Activated CD8-positive, alpha-beta memory T cell treated with anti-CD3 and anti-CD28 coated beads for 48 hours (primary cell): Measurements from ENCODE around the gene SMCO3.
"Not testable (repeated sequence)": the region's sequence is repeated elsewhere in the genome, so short reads cannot be mapped to it uniquely, and the experiment has no call there.

Experiments used
- DNase-seq, 3 experiments: peaks; one replicate each; pipeline ENCODE4 v3.0.0-alpha.2; 2020; ENCODE audit warnings: low read depth in 2 of 3, low spot score in 2 of 3

Gene SMCO3

DNA sequence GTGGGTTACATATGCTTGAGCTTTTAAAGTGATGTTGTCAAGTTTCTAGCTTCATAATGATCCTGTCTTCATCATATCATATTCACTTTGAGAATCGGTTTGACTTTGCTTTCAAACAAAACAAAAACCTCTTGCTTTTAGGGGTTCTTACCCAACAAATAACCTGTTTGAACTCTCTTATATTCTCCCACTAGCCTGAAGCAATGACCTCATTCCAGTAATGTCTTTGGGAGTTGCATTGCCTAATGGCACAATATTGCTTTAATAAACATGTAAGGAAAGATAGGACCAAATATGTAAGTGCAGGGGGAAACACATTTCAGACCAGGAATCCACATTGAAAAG, 38.4 kb downstream of the SMCO3 start:
- no peak for DNase-seq

GRCh38 chr12:14774906-14775635, 38.9 kb downstream of the SMCO3 start:
- peak in 2 of 3 experiments; percentile 7 to 18 for DNase-seq

DNA sequence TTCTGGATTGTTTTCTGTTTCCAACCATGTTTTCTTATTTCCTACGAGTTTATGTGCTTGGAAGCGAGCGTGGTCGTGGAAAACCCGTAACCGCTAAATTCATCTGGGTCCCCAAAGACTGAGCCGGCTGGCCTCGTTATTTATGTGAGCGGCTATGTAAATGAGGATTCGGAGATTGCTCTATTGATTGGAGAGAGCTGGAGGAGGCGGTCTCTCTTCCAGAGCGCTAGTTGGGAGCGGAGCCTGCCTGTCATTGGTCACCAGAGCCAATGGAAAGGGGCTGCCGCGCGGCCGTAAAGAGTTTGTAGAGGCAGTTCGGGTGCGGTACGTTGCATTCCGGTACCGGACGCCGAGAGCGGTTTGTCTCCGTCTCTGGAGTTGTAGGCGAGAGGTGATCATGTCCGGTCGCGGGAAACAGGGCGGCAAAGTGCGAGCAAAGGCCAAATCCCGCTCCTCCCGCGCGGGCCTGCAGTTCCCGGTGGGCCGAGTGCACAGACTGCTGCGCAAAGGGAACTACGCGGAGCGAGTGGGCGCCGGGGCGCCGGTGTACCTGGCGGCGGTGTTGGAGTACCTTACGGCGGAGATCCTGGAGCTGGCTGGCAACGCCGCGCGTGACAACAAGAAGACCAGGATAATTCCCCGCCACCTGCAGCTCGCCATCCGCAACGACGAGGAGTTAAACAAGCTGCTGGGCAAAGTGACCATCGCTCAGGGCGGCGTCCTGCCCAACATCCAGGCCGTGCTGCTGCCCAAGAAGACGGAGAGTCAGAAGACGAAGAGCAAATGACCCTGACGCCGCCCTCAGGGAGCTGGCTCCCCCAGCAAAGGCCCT, 39.7 kb downstream of the SMCO3 start:
- DNase-seq = peak; percentile 69 to 74 (median 72)

DNA sequence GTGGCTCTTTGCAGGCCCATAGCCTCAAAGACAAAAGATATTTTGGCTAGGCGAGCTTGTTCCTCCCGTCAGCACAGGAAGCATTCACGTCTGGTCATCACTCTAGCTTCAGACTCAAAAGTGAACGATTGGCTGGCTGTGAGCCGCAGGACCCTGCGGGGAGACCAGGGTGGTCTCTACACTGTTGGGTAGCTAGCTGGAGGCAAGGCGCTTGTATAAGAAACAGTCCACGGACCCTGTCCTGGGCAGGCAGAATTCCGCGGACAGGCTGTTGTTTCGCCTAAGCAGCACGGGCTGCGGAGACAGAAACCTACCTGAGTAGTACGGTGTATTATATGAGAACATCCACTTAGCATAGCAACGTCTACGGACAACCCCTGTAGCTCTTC, 40.3 kb downstream of the SMCO3 start:
- peak in 2 of 3 experiments; percentile 27 to 33 for DNase-seq

DNA sequence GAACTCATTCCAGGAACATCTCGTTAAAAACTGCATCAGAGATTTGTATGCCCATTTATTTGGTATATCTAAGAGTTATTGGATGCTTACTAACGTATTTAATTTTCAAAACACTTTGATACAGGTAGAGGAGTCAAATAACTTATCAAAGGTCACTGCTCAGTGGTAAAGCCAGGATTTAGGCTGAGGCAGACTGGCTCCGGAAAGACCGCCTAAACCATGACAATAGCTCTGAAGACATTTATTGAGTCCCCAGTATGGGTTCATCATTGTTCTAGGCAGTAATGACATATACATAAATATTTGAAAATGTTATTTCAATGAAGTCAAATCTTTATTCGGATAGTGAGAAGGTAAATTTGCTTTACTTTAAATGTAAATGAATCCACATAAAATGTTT, 41.0 kb downstream of the SMCO3 start:
- DNase-seq = no peak

DNA sequence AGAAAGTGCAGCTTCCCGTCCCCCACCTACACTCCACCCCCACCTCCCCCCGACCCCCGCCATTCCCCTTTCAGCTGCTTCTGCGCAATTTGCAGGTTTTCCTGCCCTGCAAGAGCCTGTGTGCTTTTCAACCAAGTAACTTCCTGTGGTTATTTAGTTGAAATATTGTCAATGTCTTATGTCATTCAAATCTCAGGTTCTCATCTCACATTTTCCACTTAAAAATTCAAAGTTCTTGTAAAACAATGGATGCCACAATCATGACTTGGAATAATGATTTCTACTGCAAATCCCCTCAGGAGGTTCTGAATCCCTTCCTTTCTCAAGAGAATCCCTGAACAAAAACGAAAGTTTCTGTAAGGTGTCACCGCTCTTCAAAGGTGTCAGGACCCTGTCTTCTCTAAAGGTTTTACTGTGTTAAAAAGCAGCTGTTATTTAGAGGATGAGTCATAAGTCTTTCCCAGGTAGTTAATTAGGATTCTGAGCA, 42.3 kb downstream of the SMCO3 start:
- DNase-seq = peak in 1 of 3 experiments; percentile 8

- peak; percentile 75 to 97 (median 82) for DNase-seq
Measured at GRCh38 chr12:14770496-14771461, 43.2 kb downstream of the SMCO3 start.

DNA sequence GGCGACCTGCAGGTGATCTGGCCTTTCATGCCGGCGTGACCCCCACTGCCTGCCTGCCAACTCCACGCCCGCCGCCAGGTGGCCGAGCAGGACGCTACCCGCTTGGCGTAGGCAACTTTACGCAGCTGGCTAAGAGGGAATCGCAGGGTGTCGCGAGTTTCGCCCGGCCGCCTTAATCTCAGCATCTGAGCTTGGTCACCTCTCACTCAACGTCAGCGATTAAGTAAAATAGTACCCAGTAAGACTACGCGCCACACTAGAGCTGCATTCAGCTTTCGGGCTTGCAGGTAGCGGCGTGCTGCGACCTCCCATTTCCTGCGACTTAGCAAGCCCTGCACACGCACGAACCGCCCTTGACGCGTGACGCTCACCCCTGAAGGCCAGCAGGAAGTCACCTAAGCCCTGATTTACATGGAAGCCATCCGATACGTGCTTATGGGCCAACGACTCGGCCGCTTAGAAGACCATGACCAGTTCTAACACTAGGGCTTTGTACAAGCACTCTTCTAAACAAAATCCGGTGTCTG, 44.0 kb downstream of the SMCO3 start:
- peak; percentile 67 to 78 (median 75) for DNase-seq

DNA sequence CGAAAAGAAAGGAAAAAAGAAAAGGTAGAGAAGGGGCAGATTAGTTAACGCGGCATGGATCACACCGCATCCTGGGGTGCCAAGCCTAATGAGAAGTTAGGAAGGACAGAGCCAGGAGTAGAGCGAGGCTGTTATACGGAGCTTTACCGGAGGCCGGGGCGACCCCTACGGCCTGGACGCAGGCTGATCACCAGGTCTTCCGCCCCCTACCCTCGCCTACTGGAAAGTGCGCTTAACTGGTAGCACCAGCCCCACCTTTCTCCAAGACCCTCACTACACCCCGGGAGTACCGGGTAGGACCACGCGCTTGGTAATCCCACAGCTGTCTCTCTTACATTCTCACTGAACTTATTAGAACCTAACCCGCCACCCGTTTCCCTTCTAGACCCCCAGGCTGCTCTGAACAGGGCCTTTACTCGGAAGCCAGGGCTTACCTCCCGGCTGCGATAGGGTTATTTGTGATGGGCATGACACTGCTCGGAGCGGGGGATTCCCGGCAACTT, 44.5 kb downstream of the SMCO3 start:
- DNase-seq = no peak

DNA sequence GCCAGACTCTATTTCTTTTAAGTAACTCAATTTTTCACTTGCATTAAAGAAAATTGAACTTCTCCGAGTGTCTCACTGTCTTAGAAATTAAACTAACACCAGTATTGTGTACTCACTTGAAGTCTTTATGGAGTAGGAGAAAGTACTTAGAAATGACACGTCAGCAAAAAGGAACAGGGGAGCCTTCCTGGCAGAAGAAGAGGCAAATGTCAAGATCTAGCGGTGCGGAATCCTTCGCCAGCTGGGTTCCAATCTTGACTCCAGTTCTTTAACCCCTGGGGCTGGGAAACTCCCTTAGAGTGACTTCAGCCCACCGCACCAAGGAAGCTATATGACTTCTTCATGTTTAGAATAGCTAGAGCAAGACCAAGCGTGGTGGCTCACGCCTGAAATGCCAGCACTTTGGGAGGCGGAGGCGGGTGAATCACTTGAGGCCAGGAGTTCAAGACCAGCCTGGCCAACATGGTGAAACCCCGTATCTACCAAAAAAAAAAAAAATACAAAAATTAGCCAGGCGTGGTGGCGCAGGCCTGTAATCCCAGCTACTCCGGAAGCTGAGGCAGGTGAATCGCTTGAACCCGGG, 45.1 kb downstream of the SMCO3 start:
- peak in 2 of 3 experiments; percentile 15 to 29 for DNase-seq

DNA sequence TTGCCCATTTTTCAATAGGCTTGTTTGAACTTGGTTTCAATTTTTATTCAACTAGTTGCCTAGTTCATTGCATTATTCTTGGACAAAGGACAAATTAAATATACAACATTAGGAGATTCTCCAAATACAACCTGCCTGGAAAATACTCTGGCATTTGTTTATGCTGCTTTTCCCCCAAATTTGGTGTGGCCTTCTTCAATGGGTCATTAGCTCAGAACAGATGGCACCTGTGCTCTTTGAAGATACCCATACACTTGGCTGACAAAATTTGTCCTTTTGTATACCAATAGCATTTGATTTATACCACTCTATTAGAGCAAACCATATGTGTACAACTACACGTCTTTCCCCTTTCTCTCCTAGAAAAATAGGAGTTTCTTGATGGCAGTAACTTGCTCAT, 46.4 kb downstream of the SMCO3 start:
- DNase-seq = no peak

DNA sequence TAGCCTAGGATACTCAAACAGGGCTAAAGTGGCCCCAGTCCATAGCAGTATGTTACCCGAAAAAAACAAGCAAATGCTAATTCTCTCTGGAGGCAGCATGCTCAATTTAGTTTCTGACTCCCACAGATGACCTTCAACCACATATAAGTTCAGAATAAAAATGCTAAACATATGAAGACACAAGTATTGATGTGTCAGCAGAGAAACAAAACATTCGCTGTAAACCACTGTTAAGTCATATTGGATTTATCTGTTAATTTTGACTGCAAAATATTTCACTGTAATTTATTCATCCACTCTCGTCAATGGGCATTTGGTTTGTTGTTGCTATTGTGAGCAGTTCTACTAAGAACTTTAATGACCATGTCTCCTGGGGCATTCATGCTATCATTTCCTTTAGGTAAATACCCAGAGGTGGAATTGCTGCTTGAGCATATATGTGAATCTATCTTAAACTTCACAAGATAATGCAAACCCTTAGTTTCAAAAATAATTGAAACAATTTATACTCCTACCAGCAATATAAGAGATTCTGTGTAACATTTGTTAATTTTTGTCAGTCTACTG, 47.2 kb downstream of the SMCO3 start:
- DNase-seq = no peak

- not testable (repeated sequence) for DNase-seq
Measured at GRCh38 chr12:14766020-14766419, 48.0 kb downstream of the SMCO3 start.

- no peak for DNase-seq
Measured at GRCh38 chr12:14765398-14765797, 48.6 kb downstream of the SMCO3 start.

GRCh38 chr12:14759711-14760280, 54.2 kb downstream of the SMCO3 start:
- DNase-seq = not testable (repeated sequence)

DNA sequence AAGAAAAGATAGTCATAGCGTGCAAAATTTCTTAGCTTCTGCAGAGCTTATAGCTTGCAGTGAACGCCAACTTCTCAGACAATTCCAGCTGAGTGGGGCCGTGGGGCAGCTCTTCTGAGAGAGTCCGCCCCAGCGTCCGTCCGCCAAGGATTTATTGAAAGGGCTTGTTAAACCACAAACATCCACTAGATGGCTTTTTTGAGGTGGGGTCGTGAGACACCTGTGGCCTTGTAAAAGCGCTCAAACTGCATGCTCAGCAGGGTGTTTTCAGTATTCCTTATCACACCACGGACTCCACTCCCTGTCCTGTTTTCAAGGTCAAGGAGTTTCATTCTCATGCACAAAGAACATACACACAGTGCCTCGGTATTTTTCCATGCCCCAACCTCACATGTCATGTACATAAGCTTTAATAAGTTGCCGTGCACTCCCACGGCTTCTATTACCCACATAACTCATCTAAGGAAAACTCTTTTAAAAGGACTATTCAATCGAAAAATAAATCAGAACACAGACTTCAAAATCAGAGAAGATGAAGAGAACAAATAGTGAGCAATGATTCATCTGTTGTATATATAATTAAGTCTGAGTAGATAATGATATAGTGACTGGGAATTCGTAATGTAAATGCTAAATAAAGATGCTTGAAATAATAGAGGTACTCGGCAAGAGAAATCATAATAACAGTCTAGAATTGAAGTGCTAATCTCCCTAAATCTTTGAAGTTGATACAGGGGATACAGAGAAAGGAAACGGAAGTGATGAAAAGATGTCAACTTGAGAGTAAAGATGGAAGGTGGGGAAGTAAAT, 57.4 kb downstream of the SMCO3 start:
- DNase-seq = no peak
